Measurements from ENCODE around the gene RAET1E. TPM values are rescaled to one million over a fixed set of nuclear protein-coding genes. Genes with fewer than 3 reads are reported as not detected.
"Not testable (repeated sequence)": the region's sequence is repeated elsewhere in the genome, so short reads cannot be mapped to it uniquely, and the experiment has no call there.

Gene RAET1E
- total RNA-seq, 1 experiment from 2014 or later, result 2.8 TPM

GRCh38 chr6:149903938-149904611 lies 6.2 kb upstream of the RAET1E start:
- no peak overlapping the region for H3K4me3 ChIP-seq

GRCh38 chr6:149901444-149902140 lies 3.7 kb upstream of the RAET1E start:
- no peak overlapping the region for H3K4me3 ChIP-seq
- H3K36me3 ChIP-seq, result no peaks in the 10 kb centered on the region
- no peak for DNase-seq
- no peaks in the 10 kb centered on the region for H3K9me3 ChIP-seq
- no peaks in the 10 kb centered on the region for H3K27me3 ChIP-seq

More at GRCh38 chr6:149903938-149904611, 6.2 kb upstream of the RAET1E start:
- H3K36me3 ChIP-seq, result no peaks in the 10 kb centered on the region
- DNase-seq, result no peak
- no peaks in the 10 kb centered on the region; the same call in 1 of the 2 replicates for H3K9me3 ChIP-seq
- no peaks in the 10 kb centered on the region for H3K27me3 ChIP-seq

DNA sequence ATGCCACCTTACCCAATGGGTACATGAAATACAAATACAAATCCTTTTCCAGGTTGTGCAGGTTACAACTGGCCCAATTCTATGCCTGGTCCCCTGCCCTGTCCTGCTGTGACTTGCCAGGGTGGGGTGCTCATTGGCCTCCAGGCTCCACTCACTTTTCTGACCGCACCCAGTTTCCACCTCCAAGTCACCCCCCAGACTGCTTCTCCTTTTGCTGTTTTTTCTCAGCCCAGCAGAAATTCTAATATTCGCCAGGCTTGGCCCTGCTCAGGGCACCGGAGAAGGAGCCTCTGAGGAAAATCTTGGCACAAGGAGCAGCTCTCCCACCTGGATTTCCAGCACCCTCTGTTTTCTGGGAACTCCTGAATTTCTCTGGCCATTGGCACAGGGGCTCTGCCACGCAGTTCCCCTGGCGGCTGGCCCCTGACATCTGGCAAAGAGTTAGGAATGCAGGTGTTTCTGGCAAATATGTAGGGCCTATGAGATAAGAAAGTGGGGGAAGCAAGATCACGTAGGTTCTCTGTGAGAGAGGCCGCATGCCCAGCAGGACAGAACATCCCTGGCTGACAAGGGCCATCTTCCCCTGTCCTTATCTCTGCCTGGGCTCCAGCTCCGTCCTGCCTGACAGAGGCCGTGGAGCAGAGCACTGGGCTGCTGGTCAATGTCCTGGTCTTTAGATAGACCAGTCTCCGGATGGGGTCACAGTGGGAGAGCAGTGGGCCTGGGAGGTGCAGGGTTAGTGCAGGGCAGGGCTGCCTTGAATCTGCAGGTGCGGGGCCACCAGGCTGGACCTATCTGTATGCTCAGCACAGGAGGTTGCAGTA lies 2.9 kb upstream of the RAET1E start:
- H3K9me3 ChIP-seq, result no peaks in the 10 kb centered on the region
- no peaks in the 10 kb centered on the region for H3K27me3 ChIP-seq
- H3K4me3 ChIP-seq, result no peak overlapping the region
- no peaks in the 10 kb centered on the region for H3K36me3 ChIP-seq
- no peak for DNase-seq

DNA sequence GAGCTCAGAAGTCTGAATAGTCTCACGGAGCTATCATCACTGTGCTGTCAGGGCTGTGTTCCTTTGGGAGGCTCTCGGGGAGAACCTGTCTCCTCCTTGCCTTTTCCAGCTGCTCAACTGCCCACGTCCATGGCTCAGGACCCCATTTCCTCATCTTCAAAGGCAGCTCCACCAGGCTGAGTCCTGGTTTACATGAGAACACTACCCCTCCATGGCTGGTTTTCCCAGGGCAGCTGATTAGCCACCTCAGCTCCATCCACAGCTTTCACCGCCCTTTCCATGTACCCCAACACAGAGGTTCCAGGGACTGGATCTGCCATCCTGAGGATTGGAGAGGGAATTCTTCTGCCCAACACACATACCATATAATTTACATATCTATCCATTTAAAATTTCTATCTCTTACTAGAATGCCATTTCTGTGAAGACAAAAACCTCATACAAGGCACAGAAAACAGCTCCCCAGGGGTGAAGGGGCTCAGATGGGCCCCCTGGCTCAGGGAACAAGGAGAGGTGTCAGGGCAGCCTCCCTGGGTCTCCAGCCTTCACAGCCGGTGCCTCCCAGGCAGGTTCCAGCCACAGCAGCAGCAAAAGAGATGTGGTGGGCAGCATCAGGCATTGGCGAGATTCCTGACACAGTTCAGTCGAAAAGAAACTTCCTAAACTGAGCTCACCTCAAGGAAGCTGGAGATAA lies 2.2 kb upstream of the RAET1E start:
- no peak for DNase-seq

DNA sequence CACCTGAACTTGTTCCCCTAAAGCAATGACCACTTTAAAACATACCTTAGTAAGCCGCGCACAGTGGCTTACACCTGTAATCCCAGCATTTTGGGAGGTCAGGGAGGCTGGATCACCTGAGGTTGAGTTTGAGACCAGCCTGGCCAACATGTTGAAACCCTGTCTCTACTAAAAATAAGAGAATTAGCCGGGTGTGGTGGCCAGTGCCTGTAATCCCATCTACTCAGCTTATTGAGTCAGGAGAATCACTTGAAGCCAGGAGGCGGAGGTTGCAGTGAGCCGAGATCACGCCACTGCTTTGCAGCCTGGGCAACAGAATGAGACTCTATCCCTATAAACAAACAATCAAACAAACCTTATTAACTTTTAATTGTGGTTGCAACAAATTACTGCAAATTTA lies 1.6 kb upstream of the RAET1E start:
- Histone ChIP-seq H3K4me3 (no peak overlapping the region), H3K36me3 (no peaks in the 10 kb centered on the region), H3K9me3 (no peaks in the 10 kb centered on the region), H3K27me3 (no peaks in the 10 kb centered on the region)
- DNase-seq, result no peak

More for the DNA sequence above, 2.2 kb upstream of the RAET1E start:
- Histone ChIP-seq H3K36me3 (no peaks in the 10 kb centered on the region), H3K27me3 (no peaks in the 10 kb centered on the region), H3K4me3 (no peak overlapping the region), H3K9me3 (no peaks in the 10 kb centered on the region)

- Histone ChIP-seq H3K4me3 (no peak overlapping the region), H3K27me3 (no peaks in the 10 kb centered on the region), H3K36me3 (no peaks in the 10 kb centered on the region), H3K9me3 (no peaks in the 10 kb centered on the region)
- no peak for DNase-seq
Observed at GRCh38 chr6:149898966-149899365, 1.1 kb upstream of the RAET1E start.

- Histone ChIP-seq H3K4me3 (peak overlapping the region; percentile 35), H3K27me3 (no peaks in the 10 kb centered on the region), H3K9me3 (no peaks in the 10 kb centered on the region), H3K36me3 (no peaks in the 10 kb centered on the region)
- DNase-seq, result peak; percentile 97
Observed at GRCh38 chr6:149897015-149897697, 757 bp downstream of the RAET1E start.

DNA sequence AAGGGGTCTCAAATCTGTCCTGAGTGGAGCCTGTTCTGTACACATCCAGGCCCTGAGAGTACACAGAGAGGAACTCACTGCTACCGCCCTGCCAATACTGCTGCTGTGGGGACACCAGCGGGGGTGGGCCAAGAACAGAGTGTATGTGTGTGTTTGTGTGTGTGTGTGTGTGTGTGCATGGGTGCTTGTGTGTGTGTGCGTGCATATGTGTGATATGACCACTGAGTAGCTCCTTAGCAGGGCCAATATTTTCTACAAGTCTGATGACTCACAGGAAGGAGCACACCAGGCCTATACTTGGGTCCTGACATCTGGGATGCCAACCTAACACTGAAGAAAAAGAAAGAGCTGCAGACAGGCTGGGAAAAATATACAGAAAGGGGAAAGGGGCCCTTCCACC lies 1.4 kb downstream of the RAET1E start:
- Histone ChIP-seq H3K4me3 (no peak overlapping the region), H3K27me3 (no peaks in the 10 kb centered on the region), H3K36me3 (no peaks in the 10 kb centered on the region), H3K9me3 (no peaks in the 10 kb centered on the region)
- peak; percentile 56 for DNase-seq

GRCh38 chr6:149895833-149896271 lies 2.1 kb downstream of the RAET1E start:
- H3K27me3 ChIP-seq, result no peaks in the 10 kb centered on the region
- H3K4me3 ChIP-seq, result no peak overlapping the region
- H3K36me3 ChIP-seq, result no peaks in the 10 kb centered on the region
- H3K9me3 ChIP-seq, result no peaks in the 10 kb centered on the region
- peak; percentile 88 for DNase-seq

GRCh38 chr6:149895048-149895590 lies 2.8 kb downstream of the RAET1E start:
- Histone ChIP-seq H3K4me3 (no peak overlapping the region), H3K27me3 (no peaks in the 10 kb centered on the region), H3K36me3 (no peaks in the 10 kb centered on the region), H3K9me3 (no peaks in the 10 kb centered on the region)
- DNase-seq, result peak; percentile 89

GRCh38 chr6:149891864-149892263 lies 6.0 kb downstream of the RAET1E start:
- not testable (repeated sequence) for DNase-seq, H3K27me3 ChIP-seq, H3K9me3 ChIP-seq, H3K4me3 ChIP-seq, H3K36me3 ChIP-seq

- H3K4me3 ChIP-seq, result no peak overlapping the region
- no peak for DNase-seq
- H3K36me3 ChIP-seq, result peaks cover 9% of the 10 kb centered on the region
Observed at GRCh38 chr6:149891259-149891658, 6.7 kb downstream of the RAET1E start.

DNA sequence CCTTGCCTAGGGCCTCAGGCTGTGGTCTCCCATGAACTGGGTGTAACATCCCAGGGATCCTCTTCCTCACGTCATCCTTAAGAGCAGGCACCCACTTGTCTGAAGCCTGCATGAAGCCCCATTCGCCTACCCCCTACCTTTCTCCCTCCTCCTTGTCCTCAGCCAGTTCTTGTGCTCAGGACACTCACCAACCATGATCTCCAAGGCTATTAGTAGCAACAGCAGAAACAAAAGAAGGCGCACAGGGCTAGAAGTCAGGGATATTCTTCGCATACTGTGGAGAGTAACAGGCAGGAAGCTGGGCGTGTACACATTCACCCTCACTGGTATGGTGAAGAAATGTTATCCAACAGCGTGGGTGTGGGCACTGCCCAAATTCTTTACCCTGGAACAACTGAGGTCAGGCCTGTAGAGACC lies 7.3 kb downstream of the RAET1E start:
- Histone ChIP-seq H3K9me3 (no peaks in the 10 kb centered on the region), H3K4me3 (no peak overlapping the region), H3K27me3 (no peaks in the 10 kb centered on the region), H3K36me3 (peaks cover 9% of the 10 kb centered on the region)
- peak; percentile 65 for DNase-seq

More at GRCh38 chr6:149891259-149891658, 6.7 kb downstream of the RAET1E start:
- no peaks in the 10 kb centered on the region for H3K27me3 ChIP-seq
- no peaks in the 10 kb centered on the region for H3K9me3 ChIP-seq

GRCh38 chr6:149889326-149889725 lies 8.6 kb downstream of the RAET1E start:
- Histone ChIP-seq H3K36me3 (peaks cover 9% of the 10 kb centered on the region), H3K4me3 (no peak overlapping the region), H3K27me3 (no peaks in the 10 kb centered on the region), H3K9me3 (no peaks in the 10 kb centered on the region)
- no peak for DNase-seq

GRCh38 chr6:149888659-149889058 lies 9.3 kb downstream of the RAET1E start:
- no peak for DNase-seq
- H3K4me3 ChIP-seq, result no peak overlapping the region

GRCh38 chr6:149888093-149888492 lies 9.8 kb downstream of the RAET1E start:
- H3K4me3 ChIP-seq, result no peak overlapping the region

More at GRCh38 chr6:149888659-149889058, 9.3 kb downstream of the RAET1E start:
- peaks cover 9% of the 10 kb centered on the region for H3K36me3 ChIP-seq
- H3K27me3 ChIP-seq, result no peaks in the 10 kb centered on the region
- no peaks in the 10 kb centered on the region for H3K9me3 ChIP-seq

More at GRCh38 chr6:149888093-149888492, 9.8 kb downstream of the RAET1E start:
- H3K36me3 ChIP-seq, result peaks cover 9% of the 10 kb centered on the region
- no peaks in the 10 kb centered on the region for H3K27me3 ChIP-seq
- no peak for DNase-seq
- no peaks in the 10 kb centered on the region for H3K9me3 ChIP-seq

Measured in MG63 (cell line).